Measurements from ENCODE around the gene DTX3.
"Not testable (repeated sequence)": the region's sequence is repeated elsewhere in the genome, so short reads cannot be mapped to it uniquely, and the experiment has no call there.

Gene DTX3

GRCh38 chr12:57604454-57604991, at the start of gene DTX3:
Gene DTX3 (plus strand): TSS chr12:57604824. CDS start chr12:57606518, 1,694 bp downstream.
- FAIRE-seq (no peak), DNase-seq (ENCODE audit: extremely low spot score, insufficient read length, low read depth) (no peak)

GRCh38 chr12:57554897-57555296, 49.7 kb upstream of the DTX3 start:
- FAIRE-seq, result no peak
- no peak for DNase-seq (ENCODE audit: extremely low spot score, insufficient read length, low read depth)

GRCh38 chr12:57558864-57559263, 45.8 kb upstream of the DTX3 start:
- DNase-seq (ENCODE audit: extremely low spot score, insufficient read length, low read depth), result no peak
- FAIRE-seq, result no peak

GRCh38 chr12:57560516-57560915, 44.1 kb upstream of the DTX3 start:
- FAIRE-seq, result no peak

GRCh38 chr12:57561117-57561516, 43.5 kb upstream of the DTX3 start:
- not testable (repeated sequence) for FAIRE-seq; DNase-seq (ENCODE audit: extremely low spot score, insufficient read length, low read depth)

More at GRCh38 chr12:57560516-57560915, 44.1 kb upstream of the DTX3 start:
- DNase-seq (ENCODE audit: extremely low spot score, insufficient read length, low read depth), result no peak

- DNase-seq (ENCODE audit: extremely low spot score, insufficient read length, low read depth), result no peak
- FAIRE-seq, result no peak
These were observed 41.3 kb upstream of the DTX3 start for GRCh38 chr12:57563358-57563757.

- FAIRE-seq (no peak), DNase-seq (ENCODE audit: extremely low spot score, insufficient read length, low read depth) (no peak)
These were observed 40.4 kb upstream of the DTX3 start for GRCh38 chr12:57564178-57564740.

- no peak for DNase-seq (ENCODE audit: extremely low spot score, insufficient read length, low read depth)
- no peak for FAIRE-seq
These were observed 35.8 kb upstream of the DTX3 start for GRCh38 chr12:57568838-57569237.

GRCh38 chr12:57569858-57570257, 34.8 kb upstream of the DTX3 start:
- no peak for DNase-seq (ENCODE audit: extremely low spot score, insufficient read length, low read depth)
- FAIRE-seq, result no peak

GRCh38 chr12:57570438-57570837, 34.2 kb upstream of the DTX3 start:
- not testable (repeated sequence) for DNase-seq (ENCODE audit: extremely low spot score, insufficient read length, low read depth); FAIRE-seq

GRCh38 chr12:57571926-57572762, 32.5 kb upstream of the DTX3 start:
- FAIRE-seq (no peak), DNase-seq (ENCODE audit: extremely low spot score, insufficient read length, low read depth) (no peak)

GRCh38 chr12:57574795-57575194, 29.8 kb upstream of the DTX3 start:
- DNase-seq (ENCODE audit: extremely low spot score, insufficient read length, low read depth) (no peak), FAIRE-seq (no peak)

- FAIRE-seq (no peak), DNase-seq (ENCODE audit: extremely low spot score, insufficient read length, low read depth) (no peak)
These were observed 28.6 kb upstream of the DTX3 start for GRCh38 chr12:57575771-57576612.

- no peak for DNase-seq (ENCODE audit: extremely low spot score, insufficient read length, low read depth)
- no peak for FAIRE-seq
These were observed 27.9 kb upstream of the DTX3 start for GRCh38 chr12:57576613-57577160.

GRCh38 chr12:57577981-57578758, 26.5 kb upstream of the DTX3 start:
- FAIRE-seq (no peak), DNase-seq (ENCODE audit: extremely low spot score, insufficient read length, low read depth) (no peak)

GRCh38 chr12:57579011-57579410, 25.6 kb upstream of the DTX3 start:
- no peak for FAIRE-seq

GRCh38 chr12:57579677-57580465, 24.8 kb upstream of the DTX3 start:
- FAIRE-seq (no peak), DNase-seq (ENCODE audit: extremely low spot score, insufficient read length, low read depth) (no peak)

More at GRCh38 chr12:57579011-57579410, 25.6 kb upstream of the DTX3 start:
- DNase-seq (ENCODE audit: extremely low spot score, insufficient read length, low read depth), result no peak

GRCh38 chr12:57580466-57580795, 24.2 kb upstream of the DTX3 start:
- no peak for FAIRE-seq
- DNase-seq (ENCODE audit: extremely low spot score, insufficient read length, low read depth), result no peak

- FAIRE-seq (no peak), DNase-seq (ENCODE audit: extremely low spot score, insufficient read length, low read depth) (no peak)
These were observed 22.8 kb upstream of the DTX3 start for GRCh38 chr12:57581802-57582201.
